Umbilical cord (tissue), 2 donors: Measurements from ENCODE around the gene RBFOX2. TPM values are rescaled to one million over a fixed set of nuclear protein-coding genes. Genes with fewer than 3 reads are reported as not detected.
A peak's percentile ranks its signal among the peaks of the same experiment; 100 is the strongest.

Experiments used
- DNase-seq: peaks from one replicate; pipeline ENCODE4 v3.0.0-alpha.2; 2015; ENCODE audit warnings: low spot score
- total RNA-seq: library from RNA; depleted of rRNA; stranded (reverse); fragments of >200 nt; gene quantifications from one replicate; pipeline ENCODE4 v1.2.3, GENCODE V29; 2014; ENCODE audit warnings: low replicate concordance; ENCODE audit not compliant: insufficient read depth

The RBFOX2 gene
- total RNA-seq, 1 donor from 2014 or later, result 203 TPM

- peak; percentile 46 for DNase-seq
These were observed 128.0 kb downstream of the RBFOX2 start for GRCh38 chr22:35900483-35901168.

GRCh38 chr22:35899736-35900135 is 128.9 kb downstream of the RBFOX2 start:
- no peak for DNase-seq

DNA sequence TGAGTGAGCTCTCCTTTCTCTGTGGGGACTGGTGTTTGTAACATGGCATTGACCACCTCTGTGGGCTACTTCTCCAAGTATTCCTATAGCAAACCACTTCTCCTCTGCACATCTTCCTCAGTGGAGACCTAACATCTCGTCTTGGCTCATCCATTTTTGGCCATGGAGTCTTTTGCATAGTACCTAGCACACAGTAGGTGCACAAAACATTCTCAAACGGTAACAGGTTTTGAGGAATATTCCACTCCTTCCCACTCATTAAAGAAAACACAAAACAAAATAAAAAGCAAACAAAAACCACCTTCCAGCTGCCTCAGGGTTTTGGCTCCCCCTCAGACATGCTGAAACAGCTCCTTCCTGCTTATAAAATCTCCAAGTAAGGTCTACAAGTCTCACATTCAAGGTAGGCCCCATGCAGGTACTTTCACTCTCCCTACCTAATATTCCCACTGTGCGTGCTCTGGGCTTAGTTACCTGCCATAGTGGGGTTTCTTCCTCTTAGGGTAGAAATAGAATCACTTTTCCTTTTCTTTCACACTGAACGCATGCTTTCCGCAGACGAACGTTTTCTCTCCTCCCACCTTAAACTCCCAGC is 132.4 kb downstream of the RBFOX2 start:
- DNase-seq, result no peak

GRCh38 chr22:35894937-35895708 is 133.5 kb downstream of the RBFOX2 start:
- DNase-seq, result peak; percentile 94

DNA sequence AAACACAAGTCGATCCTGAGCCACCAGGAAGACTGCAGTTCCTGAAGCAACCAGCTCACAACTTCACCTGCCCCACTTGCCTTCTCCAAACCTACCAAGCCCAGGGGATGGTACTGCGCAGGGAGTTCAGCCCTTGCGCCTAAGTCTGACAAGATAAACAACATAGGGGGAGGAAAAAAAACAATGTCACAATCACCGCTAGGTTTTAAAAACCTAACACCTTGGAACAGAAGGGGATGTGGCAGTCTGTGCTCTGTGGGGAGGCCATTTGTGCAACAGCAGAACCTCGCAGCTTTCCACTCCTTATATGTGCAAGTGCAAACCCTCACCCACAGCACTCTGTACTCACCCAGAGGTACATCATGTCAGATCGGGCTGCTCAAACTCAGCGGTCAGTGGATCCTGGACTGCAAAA is 134.2 kb downstream of the RBFOX2 start:
- peak; percentile 29 for DNase-seq

DNA sequence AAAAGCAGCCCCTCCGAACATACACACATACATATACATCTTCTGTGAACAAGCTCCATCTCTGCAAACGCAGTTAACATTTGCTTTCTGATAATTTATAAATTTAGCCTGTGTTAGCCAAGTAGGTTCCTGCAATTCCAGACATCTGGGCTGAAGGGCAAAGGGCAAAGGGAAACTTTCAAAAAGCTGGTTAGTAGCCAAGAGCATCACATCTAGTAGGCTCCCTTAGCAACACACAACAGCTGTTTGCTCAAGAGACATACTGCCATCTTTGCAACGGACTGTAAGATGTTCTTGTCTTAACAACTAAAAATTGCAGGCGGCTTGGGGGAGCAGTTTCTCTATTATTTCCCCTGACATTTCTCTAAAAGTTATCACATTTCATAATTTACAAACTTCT is 134.9 kb downstream of the RBFOX2 start:
- DNase-seq, result no peak

DNA sequence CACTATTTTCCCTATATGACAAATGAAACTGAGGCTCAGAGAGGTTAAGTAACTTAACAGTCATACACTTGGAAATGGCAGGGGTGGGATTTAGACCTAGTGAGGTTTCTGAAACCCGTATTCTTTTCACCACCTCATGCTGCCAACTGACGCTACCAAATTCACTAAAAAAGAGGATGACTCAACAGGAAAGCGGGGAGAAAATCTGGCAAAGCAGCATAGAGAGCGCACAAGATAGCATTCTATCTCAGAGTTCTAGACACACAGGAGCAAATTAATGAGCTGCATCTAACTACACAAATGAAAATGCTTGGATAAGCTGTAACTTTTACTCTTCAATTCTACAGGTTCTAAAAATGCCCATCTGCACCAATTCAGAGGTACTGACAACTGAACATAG is 136.4 kb downstream of the RBFOX2 start:
- peak; percentile 60 for DNase-seq

GRCh38 chr22:35891442-35891841 is 137.2 kb downstream of the RBFOX2 start:
- no peak for DNase-seq

GRCh38 chr22:35889071-35889470 is 139.6 kb downstream of the RBFOX2 start:
- no peak for DNase-seq

- DNase-seq, result no peak
These were observed 140.3 kb downstream of the RBFOX2 start for GRCh38 chr22:35888181-35888870.

DNA sequence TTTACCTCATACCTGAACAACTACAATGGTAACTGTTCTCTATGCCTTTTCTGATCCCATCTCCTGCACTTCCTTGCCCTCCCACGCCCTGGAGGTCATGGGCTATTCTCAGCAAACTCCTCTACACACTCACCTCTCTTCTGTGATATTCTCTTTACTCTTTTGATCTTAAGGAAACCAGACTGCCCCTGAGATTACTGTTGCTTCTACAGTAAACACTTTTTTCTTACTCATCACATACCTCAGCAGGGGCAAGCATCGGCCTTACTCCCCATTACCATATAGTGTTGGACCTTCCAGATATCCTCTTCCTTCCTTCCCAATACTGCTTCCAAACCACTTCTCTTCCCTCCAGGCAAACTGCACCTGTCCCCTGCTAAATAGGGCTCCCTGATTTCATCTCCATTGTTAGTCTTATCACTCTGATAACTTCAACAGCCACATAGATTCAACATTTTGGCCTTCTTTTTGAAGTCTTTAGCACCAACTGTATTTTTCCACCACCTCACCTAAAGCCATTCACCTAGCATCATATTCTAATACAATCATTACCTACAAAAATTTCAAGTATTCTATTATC is 141.2 kb downstream of the RBFOX2 start:
- DNase-seq, result no peak

- DNase-seq, result no peak
These were observed 142.3 kb downstream of the RBFOX2 start for GRCh38 chr22:35886309-35886708.

DNA sequence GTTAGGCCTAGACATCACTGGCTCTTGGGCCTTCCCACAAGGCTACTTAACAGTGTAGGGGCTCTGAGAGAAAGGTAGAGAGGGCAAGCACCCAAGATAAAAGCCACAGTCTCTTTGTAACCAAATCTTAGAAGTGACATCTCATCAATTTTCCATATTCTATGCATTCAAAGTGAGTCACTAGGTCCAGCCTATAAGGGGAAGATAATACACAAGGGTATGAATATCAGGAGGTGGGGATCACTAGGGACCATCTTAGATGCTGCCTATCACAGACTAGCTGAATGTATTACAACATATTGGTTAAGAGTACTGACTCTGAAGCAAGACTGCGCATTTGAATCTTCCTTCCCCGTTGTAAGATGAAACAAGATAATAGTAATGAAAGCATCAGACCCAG is 144.1 kb downstream of the RBFOX2 start:
- DNase-seq, result no peak

GRCh38 chr22:35883031-35883620 is 145.5 kb downstream of the RBFOX2 start:
- peak; percentile 36 for DNase-seq

- DNase-seq, result no peak
These were observed 146.2 kb downstream of the RBFOX2 start for GRCh38 chr22:35882211-35883030.

- DNase-seq, result no peak
These were observed 149.3 kb downstream of the RBFOX2 start for GRCh38 chr22:35879351-35879750.

- DNase-seq, result no peak
These were observed 155.2 kb downstream of the RBFOX2 start for GRCh38 chr22:35873426-35873825.

DNA sequence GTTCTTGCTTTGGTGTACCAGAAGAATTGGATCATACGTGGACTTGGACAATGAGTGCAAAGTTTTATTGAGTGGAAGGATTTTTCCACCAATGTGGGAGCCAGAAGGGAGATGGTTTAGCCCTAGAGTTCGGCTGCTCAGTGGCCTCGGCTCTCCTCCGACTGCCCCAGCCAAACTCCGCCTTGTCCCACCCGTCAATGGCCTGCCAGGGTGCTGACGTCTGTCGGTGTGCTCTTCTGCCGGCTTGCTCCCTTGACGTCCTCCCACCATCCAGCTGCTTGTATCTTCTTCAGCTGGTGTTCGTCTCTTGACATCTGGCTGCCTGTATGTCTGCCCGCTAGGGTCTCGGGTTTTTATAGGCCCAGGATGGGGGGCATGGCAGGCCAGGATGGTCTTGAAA is 156.2 kb downstream of the RBFOX2 start:
- no peak for DNase-seq

DNA sequence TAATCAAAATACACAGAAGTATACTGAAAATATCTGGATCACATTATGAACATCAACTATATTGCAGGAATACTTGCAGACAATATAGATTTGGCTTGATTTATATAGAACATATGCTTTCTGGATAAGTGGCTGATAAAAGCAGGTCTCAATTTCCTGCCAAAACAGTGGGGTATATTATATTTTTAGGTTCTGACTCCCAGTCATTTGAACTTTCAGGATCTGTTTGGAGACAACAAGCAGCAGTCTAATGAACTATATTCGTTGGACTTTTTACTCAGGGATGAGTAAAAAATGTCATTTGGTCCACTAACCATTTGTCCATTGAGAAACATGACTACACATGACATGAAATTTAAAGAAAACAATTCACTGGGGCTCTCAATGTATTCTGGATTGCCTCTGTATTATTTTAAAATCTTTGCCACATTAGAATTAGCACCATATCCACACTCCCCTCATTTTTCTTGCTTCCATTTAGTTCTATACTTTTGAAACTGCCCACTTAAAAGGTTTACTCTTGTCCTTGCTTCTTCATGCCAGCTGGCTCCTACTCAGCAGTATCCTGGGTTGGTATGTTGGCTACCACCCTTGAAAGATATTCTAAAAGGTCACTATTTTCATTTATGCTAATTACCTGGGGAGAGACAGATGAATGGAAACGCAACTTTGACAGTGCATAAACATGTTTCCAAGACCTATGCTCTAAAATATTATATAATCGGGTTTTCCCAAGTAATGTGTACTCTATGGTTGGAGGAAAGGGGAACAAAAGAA is 157.9 kb downstream of the RBFOX2 start:
- DNase-seq, result no peak

DNA sequence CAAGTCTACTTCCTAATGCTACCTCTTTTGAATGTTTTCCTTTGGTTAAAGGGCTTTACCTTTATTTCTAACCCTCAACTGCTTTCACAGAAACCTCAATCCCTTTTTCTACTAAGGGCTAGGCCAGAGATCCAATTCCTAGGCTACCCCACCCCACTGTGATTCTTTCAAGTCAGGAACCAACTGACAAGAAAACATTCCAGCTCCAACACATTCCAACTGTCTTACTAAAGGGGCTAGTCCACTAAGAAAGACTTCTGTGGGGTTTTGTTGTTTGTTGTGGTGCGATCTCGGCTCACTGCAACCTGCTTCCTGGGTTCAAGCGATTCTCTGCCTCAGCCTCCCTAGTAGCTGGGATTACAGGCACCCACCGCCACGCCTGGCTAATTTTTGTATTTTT is 159.7 kb downstream of the RBFOX2 start:
- no peak for DNase-seq
